HG03520 (cell line): ENCODE data around the gene SASH1.

ENCODE experiments used
- ATAC-seq: cut with Tn5 transposase; IDR thresholded peaks from one replicate; pipeline ENCODE4 v1.9.1; 2021; ENCODE audit warnings: mild to moderate bottlenecking, moderate library complexity; ENCODE audit not compliant: unreplicated experiment

SASH1 gene

DNA sequence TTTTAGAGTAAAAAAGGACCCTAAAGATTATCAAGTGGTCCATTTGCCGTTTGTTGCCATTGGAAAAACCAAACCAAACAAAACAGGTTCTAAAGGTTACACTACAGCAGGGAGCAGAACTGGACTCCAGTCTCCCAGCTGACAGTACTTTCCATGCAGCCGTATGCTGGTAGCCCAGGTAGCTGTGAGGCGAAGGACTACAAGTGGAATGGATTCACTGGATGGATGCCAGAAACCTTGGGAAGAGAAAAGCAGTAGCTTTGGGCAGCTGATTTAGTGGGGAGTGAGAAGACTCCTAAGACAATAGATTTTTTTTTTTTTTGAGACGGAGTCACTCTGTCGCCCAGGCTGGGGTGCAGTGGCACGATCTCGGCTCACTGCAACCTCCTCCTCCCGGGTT lies 88.3 kb downstream of the SASH1 start:
- no peak for ATAC-seq

DNA sequence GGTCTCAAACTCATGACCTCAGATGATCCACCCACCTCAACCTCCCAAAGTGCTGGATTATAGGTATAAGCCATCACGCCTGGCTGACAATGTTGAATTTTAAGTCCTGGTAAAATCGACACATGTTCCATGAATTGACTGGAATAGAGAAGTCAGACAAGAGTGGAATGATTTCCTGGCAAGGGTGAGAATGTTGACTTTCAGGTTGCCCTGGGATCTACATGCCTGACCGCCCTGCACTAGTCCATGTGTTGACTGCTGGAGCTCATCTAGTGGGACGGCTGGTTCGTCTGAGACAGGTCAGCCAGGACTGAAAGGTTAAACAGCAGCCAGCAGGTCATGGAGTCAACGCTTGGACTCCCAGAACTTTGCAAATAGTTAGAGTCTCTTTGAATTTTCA lies 88.8 kb downstream of the SASH1 start:
- no peak for ATAC-seq

DNA sequence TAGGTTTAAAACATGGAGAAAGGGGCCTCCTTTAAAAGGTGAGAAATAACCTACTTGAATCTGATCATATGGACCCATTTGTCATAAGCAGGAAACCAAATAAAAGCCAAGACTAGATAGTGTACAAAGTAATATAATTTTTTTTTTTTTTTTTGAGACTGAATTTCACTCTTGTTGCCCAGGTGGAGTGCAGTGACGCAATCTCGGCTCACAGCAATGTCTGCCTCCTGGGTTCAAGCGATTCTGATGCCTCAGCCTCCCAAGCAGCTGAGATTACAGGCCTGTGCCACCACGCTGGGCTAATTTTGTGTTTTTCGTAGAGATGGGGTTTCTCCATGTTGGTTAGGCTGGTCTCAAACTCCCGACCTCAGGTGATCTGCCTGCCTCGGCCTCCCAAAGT lies 89.2 kb downstream of the SASH1 start:
- ATAC-seq, result no peak

DNA sequence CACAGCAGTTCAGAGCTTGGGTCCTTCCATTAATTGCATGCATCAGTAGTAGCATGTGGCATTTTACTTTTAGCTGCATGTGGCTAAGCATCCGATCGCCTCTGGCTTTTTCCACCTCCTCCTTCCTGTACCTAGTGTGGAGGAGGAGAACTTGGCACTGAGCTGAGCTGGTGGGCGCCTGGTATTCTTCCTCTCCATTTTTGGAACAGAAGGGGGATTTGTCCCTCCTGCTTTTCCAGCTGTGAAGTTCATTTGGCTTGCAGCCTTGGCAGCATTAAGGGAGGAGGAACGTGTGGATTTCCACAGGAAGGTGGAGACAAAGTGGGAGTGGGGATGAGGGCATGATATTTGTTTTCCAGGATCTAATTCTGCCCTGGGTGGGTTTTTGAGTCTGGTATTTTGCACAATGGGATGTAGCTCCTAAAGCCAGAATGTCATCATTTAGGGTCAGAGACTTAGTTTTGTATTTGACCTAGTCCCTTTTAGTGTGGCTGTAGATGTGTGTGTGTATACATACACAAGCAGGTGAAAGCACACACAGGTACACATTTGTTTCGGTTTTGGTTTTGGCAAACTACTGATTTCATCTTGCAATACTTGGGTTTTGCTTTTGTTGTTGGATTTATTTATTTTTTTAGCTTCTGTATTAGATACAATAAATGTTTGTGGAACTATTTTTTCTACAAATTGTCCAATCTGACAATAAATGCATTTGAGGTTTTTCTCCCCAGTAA lies 90.0 kb downstream of the SASH1 start:
- ATAC-seq, result no peak

DNA sequence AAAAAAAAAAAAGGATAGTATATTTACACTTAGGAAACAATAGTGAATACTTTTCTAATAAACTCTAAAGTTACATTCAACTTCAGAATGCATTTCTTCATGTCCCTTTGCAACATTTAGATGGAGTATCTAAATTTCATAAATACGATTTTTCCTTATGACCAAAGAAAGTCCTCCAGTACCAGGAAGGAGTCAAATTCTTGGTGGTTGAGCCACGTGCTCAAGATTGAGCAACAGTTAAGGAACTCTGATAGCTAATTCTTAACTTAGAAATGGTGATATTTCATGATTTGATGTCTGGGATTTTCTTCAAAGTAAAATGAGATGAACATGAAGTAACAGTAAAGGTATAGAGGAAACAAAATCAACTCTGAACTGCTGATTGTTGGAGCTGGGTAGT lies 92.7 kb downstream of the SASH1 start:
- no peak for ATAC-seq

DNA sequence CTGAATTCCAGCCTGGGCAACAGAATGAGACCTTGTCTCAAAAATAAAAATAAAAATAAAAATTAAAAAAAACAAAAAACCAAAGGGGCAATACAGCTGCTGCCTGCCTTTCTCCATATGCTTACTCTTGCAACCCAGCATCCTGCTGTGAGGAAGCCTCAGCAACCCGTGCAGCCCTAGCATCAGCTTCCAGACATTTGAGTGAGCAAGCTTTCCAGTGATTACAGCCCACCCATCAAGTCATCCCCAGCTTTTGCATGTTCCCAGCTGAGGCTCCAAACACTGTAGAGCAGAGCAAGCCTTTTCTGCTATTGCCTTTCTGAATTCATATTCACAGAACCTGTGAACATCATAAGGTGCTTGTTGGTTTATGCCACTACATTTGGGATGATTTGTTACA lies 93.8 kb downstream of the SASH1 start:
- no peak for ATAC-seq

DNA sequence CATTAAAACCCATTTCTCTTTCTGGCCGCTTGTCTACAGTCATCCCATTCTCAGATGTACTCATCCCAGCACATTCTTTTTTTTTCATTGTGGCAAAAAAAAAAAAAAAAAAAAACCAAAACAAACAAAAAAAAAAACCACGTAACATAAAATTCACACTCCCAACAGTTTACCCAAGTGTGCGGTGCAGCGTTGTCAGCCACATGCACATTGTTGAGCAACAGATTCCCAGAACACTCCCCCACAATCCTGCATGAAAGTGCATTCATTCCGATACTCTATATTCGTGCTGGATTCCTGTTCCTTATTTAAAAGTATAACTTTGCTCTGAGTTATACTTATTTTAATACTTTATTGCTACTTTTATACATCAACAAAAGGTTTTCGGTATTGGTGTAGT lies 96.0 kb downstream of the SASH1 start:
- ATAC-seq, result no peak

DNA sequence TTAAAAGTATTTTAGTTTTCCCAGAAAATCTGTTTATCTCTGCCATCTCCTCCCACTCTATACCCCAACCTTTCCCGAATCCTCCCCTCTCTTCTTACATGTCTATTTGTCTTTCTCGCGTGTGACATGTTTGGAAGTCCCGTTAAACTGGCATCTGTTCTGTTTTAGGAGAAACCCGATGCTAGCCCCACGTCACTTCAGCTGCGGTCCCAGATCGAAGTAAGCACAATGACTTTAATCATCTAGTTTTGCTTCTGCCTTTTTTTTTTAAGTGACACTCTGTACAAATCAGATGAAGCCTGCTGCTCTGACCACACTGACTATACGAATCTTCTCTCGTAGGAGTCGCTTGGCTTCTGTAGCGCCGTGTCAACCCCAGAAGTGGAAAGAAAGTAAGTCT lies 97.4 kb downstream of the SASH1 start:
- ATAC-seq, result no peak

DNA sequence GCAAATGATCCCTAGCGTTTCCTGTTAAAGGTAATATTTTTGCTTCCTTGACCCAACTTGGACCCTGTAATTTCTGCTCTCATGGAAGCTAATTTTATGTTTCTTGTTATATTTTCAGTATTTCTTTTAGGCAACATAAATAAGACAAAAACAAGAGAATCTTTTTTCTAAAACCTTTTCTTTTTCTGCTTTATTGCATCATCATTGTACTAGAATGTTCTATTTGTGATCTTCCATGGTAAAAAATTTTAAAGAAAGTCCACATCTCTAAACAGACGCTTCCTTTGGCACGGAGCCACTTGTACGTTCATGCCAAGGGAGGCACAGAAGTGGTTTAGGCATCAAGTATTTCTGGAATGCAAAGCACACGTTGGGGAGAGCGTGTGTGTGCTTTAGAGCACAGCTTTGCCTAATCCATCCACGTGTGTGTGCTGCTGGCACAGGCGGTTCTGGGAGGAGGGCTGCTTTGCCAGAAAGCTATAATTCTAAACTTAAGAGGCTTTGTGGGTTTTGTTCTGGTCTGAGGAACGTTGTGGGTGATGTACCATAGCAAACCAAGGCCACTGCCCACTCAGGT lies 98.3 kb downstream of the SASH1 start:
- no peak for ATAC-seq

DNA sequence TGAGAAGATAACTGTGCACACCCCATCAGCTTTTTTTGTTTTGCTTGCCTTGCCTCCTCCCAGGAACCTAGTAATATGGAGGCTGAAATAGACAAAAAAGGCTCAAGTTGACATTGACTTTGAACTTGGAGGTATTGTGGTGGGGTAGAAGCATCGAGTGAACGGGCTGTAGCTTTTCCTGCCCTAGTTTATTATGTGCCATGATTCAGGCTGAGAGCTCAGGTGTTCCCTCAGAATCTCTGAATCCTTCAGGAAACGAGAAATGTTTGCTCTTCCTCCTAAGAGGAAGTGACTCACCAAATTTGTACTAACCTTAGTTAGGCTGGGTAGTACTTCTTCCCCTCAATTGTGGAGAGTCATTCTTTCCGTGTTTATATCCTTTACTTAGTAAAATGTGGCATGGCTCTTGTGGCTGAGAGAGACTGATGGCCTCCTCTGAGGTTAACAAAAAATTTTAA lies 98.8 kb downstream of the SASH1 start:
- no peak for ATAC-seq

DNA sequence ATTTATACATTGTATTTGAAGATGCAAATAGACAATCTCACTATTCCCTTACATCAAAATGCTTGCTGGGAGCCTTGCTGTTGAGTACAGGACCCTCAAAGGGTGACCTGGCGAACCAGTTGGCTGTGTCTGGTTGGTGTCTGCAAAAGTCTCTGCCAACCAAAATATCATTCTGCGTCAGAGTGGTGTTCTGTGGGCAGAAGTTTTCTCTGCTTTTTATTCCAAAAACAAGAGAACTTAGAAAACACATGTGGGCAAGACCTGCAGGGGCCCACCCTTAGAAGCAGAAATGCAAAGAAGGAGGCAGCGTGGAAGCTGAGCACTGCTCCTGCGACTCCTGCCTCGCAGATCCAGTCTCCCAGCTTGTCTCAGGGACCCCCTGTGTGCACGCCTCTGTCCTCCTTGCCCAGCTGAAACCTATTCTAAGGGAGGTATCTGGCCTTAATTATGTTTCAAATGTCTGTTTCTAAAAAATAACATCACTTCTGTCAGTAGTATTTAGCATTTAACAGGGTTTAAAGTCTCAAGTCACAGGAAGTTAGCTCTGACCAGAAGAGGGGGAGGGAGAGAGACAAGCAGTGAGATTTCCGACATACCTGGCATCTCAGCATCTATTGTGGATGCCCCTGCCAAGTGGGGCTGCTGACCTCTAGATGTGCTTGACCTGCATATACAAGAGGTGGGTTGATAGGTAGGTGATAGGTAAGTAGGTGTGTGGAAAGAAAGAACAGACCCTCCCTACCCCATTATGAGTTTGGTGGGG lies 101.3 kb downstream of the SASH1 start:
- ATAC-seq, result no peak

DNA sequence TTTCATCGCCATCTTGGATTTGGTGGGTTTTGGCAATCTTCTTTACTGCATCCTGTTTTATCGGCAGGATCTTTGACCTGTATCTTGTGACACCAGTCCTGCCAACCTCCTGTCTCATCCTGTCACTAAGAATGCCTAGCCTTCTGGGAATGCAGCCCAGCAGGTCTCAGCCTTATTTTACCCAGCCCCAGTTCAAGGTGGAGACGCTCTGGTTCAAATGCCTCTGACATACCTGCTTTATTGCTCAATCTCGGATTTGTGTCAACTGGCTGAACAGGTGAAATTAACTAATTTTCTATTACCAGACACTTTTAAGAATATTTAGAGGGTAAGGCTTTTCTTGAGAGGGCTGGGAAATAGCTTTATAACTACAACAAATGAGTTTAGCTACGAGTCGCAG lies 102.5 kb downstream of the SASH1 start:
- no peak for ATAC-seq

DNA sequence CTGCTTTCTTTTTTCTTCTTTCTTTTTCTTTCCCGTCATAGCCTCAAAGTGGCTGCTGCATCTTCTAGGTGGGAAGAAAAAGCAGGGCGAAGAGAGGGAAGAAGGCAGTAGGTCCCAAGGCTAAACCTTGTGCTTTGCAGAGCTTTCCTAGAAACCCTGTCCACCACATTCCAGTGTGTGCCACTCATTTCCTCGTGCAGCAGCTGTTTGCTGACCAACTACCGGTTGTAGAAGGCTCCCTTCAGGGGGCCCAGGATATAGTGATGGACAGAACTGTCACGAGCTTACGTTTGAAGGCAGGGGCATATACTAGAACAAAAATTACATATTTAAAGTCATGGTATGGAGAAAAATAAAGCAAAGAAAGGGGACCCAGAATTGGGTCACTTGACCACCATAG lies 103.0 kb downstream of the SASH1 start:
- no peak for ATAC-seq

DNA sequence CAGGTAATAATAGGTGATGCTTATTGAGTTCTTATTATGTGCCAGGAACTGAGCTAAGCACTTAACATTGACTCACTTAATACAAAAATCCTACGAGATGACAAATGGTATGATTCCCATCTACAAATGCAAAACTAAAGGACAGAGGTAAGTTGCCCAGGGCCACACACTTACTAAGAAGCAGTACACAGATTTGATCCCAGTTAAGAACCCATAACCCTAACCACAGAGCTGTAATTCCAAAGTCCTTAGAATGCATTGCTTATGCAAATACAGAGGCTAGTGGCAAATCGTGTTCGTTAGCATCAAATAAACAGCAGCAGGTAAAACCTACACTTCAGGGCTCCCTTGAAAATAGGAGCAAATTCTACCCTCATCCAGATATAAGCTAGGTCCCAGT lies 104.0 kb downstream of the SASH1 start:
- ATAC-seq, result no peak

DNA sequence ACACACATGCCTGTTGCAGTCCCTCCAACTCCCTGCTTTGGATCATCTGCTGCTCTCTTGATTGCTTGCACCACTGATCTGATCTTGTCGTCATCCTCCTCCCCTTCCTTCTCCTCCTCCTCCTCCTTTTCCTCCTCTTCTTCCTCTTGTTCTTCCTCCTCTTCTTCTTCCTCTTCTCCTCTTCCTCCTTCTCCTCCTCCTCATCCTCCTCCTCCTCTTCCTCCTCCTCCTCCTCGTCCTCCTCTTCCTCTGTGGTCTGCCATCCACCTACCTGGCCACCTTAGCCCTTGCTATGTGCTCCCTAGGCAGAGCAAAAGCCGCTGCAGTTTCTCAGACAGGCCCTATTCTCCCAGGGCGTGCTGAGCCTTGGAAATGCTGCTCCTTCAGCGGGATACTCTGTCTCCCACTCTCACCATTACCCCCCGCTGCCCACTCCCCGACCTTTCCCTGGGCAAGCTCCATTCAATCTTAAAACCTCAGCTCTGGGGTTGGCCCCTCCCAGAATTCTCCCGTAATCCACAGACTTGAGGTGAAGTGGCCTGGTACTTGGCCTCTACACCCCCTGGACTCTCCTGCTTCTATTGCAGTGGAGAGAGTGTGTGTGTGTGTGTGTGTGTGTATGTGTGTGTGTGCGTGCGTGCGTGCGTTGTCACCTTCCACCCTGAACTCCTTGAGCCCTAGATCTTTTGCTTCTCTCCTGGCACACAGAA lies 105.0 kb downstream of the SASH1 start:
- ATAC-seq, result no peak

DNA sequence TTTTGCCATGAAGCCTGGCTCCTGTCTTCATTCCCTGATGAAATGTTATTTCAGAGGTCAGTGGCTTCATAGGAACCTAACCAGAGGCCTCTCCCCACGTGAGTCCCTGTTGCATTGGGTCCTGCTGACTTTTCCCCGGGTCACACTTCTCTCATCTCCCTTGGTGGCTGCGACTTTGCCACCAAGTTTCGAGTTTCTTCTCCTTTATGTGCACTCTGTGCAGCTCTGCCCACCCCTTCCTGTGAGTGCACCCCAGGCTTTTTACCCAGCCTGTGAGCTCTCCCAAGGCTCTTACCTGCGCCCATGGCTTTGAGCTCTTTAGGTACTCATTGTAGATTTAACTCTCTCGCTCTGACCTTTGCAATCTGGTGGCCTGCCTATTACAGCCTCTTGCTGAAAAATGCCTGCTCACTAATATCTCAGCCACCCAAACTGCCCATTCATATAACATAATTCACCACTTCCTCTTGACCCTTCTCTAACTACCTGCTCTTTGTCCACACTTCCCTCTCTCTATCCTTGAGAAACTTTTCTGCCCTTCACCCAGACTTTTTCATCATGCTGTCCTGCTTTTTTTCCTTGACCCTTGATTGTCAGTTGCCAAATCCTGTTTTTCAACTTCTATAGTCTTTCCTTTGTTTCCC lies 105.9 kb downstream of the SASH1 start:
- ATAC-seq, result no peak

DNA sequence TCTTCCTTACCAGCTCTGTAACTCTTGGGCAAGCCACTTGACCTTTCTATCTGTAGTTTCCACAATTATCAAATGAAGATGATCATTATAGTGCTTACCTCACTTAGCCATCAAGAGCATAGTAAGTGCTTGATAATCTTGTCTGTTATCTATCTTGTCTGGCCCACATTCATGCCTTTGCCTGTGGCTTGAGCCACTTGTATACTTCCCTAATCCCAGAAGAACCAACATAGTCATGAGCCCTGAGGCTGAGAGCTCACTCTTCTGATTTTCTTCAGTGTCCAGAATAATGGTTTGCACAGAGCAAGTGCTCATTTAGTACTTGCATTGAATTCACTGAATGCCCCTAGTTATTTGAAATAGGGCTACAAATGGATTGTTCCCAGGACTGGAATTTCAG lies 108.2 kb downstream of the SASH1 start:
- no peak for ATAC-seq

DNA sequence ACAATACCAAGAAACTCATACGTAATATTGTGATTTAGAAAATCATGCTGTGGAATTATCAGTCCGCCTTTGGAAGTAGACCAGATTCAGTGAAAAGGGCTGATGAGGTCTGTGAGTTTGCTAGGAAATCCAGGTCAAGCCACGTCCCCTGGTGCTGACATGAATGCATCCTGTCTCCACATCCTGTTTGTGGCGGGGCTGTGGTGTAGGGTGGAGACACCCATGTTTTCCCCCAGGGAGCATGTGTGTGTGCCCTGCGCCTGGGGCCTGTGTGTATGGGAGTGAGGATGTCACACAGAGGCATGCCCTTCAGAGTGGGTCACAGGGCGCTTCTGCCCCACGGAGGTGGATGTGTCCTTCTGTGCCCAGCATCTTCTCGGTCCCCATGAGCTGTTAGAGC lies 109.1 kb downstream of the SASH1 start:
- ATAC-seq, result no peak

DNA sequence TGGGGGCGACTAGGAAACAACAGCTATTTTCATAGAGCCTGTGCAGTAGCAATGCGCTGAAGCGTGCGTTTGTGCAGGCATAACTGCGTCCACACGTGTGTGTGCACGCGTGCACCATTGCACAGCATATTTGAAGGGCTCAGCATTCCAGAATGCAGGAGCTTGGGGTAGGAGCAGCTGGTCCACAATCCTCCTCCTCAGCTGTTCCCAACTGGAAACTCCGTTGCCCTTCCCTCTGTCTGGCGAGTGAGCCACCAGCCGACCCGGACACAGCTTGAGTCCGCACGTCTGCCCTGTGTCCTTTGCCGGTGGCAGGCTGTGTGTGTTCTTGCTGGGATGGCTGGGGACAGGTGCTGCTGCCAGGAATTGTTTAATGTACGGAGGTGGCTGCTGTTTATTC lies 110.2 kb downstream of the SASH1 start:
- no peak for ATAC-seq

DNA sequence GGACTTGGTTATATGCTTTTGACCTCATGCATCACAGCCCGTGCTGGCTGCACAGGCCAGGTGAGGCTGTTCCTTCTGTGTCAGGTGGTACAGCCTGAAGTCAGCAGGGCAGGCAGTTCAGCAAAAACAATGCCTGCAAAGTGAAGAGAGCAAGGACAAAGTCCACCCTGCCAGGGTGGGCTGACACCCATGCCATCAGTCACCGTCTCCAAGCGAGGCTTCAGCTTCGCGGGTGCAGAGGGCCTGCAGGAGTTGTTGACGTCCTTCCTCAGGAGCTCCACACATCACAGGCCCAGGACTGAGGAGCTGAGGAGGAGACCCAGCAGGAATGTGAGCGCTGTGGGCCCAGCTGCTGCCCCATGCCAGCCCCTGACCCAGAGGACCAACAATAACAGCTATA lies 111.3 kb downstream of the SASH1 start:
- no peak for ATAC-seq

DNA sequence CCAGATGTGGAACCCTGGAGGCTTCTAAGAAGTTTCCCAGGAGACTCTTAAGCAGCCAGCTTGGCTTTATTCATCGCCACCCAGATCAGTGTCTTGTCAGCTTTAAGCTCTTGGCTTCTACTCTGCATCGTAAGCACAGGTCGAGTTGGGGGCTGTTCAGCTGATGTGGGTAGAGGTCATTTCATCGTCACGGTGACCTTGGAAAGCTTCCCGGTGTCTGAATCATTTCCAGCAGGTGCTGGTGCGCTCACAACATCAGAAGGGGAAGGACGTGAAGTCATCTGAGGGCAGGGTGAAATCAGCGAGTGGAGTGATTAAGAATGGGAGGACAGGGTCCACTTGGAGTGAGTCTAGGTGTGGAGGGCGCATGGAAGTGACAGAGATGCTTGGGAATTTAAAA lies 112.6 kb downstream of the SASH1 start:
- no peak for ATAC-seq
